Thyroid gland (tissue), 4 donors: ENCODE results near the gene RANBP10. TPM values are rescaled to one million over a fixed set of nuclear protein-coding genes. Genes with fewer than 3 reads are reported as not detected.

Source experiments
- DNase-seq, 2 donors: peaks; one replicate each; pipeline ENCODE4 v3.0.0-alpha.2; 2019
- H3K27ac ChIP-seq, 3 donors: fragments of 200-600 bp; sonication (generic); 1 replicate in 2 of 3; 2 replicates in 1 of 3; pipeline ENCODE4 v1.5.1; 2016 to 2019; ENCODE audit warnings: mild to moderate bottlenecking in 1 of 3, moderate library complexity in 1 of 3
- H3K27me3 ChIP-seq: fragments of 200-600 bp; sonication (generic); one replicate; pipeline ENCODE4 v1.5.1; 2019
- H3K36me3 ChIP-seq, 2 donors: fragments of 200-600 bp; sonication (generic); one replicate each; pipeline ENCODE4 v1.5.1; 2016 to 2019
- H3K4me1 ChIP-seq, 2 donors: fragments of 200-600 bp; sonication (generic); one replicate each; pipeline ENCODE4 v1.5.1; 2017 to 2019
- H3K4me3 ChIP-seq, 3 donors: fragments of 200-600 bp; sonication (generic); replicated peaks in 1 of 3; 1 replicate in 2 of 3; 2 replicates in 1 of 3; pipeline ENCODE4 v1.5.1; 2016; ENCODE audit warnings: mild to moderate bottlenecking in 1 of 3
- H3K9me3 ChIP-seq: fragments of 200-600 bp; sonication (generic); one replicate; pipeline ENCODE4 v1.5.1; 2017
- CTCF ChIP-seq, 6 experiments: fragments of 200-600 bp in 3 of 6; fragments of 450-650 bp in 3 of 6; sonication (generic) in 3 of 6; IDR thresholded peaks; one replicate each; pipeline ENCODE4 v1.5.1; 2016 to 2019; ENCODE audit warnings: antibody characterized with exemption in 6 of 6, mild to moderate bottlenecking in 2 of 6, inconsistent platforms in 1 of 6, moderate library complexity in 1 of 6
- POLR2A ChIP-seq, 2 donors: fragments of 450-650 bp; IDR thresholded peaks; one replicate each; pipeline ENCODE4 v1.6.1; 2017; ENCODE audit warnings: antibody characterized with exemption in 2 of 2, mild to moderate bottlenecking in 2 of 2, moderate library complexity in 1 of 2
- WGBS, 2 donors: methylation state at CpG; one replicate each; pipeline ENCODE4 v1.1.5; 2017; 5-methylcytosine and 5-hydroxymethylcytosine counted together
- intact Hi-C: fragments of 100-400 bp; cut with DNase I; formaldehyde crosslinking; loops from one replicate; pipeline ENCODE4 v1.15.1; 2023
- total RNA-seq, 4 donors: library from RNA; depleted of rRNA; stranded (reverse); fragments of >200 nt; gene quantifications; one replicate each; pipeline ENCODE4 v1.2.3, GENCODE V29; 2016

Gene RANBP10
- total RNA-seq, 4 donors from 2014 or later, result 9.2 to 13.0 (median 11.0) TPM

GRCh38 chr16:67820608-67821259 is 14.4 kb upstream of the RANBP10 start:
- intact Hi-C loops, result no loop called here
- H3K4me1 ChIP-seq, result no peaks in the 10 kb centered on the region
- no peaks in the 10 kb centered on the region for H3K36me3 ChIP-seq
- H3K9me3 ChIP-seq, result no peaks in the 10 kb centered on the region
- DNase-seq, result no peak
- H3K4me3 ChIP-seq, result no peak overlapping the region
- H3K27me3 ChIP-seq, result no peaks in the 10 kb centered on the region
- WGBS, 2 donors, result 95 to 96% methylated on average over 8 to 10 of the region's 11 CpGs
- no peak for TF ChIP-seq POLR2A (IDR thresholded peaks at IDR 0.05)
- no peak for TF ChIP-seq CTCF (IDR thresholded peaks at IDR 0.05)
- H3K27ac ChIP-seq, result no peak overlapping the region

- no peak for DNase-seq
- Histone ChIP-seq H3K4me1 (no peaks in the 10 kb centered on the region), H3K27ac (no peak overlapping the region), H3K4me3 (no peak overlapping the region), H3K36me3 (no peaks in the 10 kb centered on the region), H3K9me3 (no peaks in the 10 kb centered on the region), H3K27me3 (no peaks in the 10 kb centered on the region)
- intact Hi-C loops, result no loop called here
- TF ChIP-seq POLR2A (IDR thresholded peaks at IDR 0.05) (no peak), CTCF (IDR thresholded peaks at IDR 0.05) (no peak)
- 84 to 96% methylated on average over 8 of the region's 8 CpGs for WGBS, 2 donors
Measured at GRCh38 chr16:67814567-67814966, 8.2 kb upstream of the RANBP10 start.

DNA sequence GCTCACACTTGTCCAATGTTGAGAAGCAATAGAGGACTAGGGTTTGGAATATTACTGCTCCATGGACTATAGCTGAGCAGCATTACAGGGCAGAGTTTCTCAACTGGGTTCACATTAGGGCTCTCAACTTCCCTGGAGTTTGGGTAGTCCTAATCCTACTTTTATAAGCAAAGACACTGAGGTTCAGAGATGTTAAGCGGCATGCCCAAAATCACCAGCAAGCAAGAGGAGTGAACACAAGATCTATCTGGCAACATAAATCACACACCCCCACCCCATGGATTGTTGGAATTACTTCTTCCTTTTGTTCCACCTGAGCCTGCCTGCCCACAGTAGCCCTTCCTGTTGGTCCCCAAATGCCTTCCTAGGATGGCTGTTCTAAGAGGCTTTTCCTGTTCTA is 5.5 kb upstream of the RANBP10 start:
- no peak overlapping the region for H3K27ac ChIP-seq
- intact Hi-C loops, result no loop called here
- peaks cover 4 to 5% of the 10 kb centered on the region in 2 donors for H3K4me1 ChIP-seq
- DNase-seq, result no peak
- TF ChIP-seq CTCF (IDR thresholded peaks at IDR 0.05) (no peak), POLR2A (IDR thresholded peaks at IDR 0.05) (no peak)
- no peaks in the 10 kb centered on the region for H3K9me3 ChIP-seq
- no peaks in the 10 kb centered on the region for H3K27me3 ChIP-seq
- WGBS, 2 donors, result 100% methylated on average over 1 of the region's 1 CpG
- H3K4me3 ChIP-seq, result no peak overlapping the region
- H3K36me3 ChIP-seq, result no peaks in the 10 kb centered on the region

DNA sequence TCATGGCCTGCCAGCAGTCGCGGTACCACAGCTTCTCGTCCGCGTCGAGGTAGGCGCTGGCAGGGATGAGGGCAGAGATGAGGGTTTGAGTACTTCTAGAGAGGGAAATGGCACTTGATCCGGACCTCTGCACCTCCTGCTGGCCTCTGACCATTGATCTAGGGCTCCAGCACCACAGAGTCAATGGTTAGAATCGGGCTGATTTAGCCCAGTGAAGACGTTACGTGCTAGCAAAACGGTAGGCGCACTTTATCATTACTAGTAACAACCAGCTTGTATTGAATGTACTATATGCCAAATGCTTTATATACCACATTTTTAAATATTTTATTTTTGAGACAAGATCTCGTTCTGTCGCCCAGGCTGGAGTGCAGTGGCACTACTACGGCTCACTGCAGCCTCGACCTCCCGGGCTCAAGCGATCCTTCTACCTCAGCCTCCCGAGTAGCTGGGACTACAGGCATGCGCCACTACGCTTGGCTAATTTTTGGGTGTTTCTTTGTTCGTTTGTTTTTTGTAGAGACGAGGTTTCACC is 855 bp upstream of the RANBP10 start:
- Histone ChIP-seq H3K9me3 (no peaks in the 10 kb centered on the region), H3K36me3 (no peaks in the 10 kb centered on the region), H3K4me1 (peaks cover 17% of the 10 kb centered on the region in 2 donors), H3K27ac (peak overlapping the region in 2 of 3 donors; percentile 56 to 58), H3K27me3 (no peaks in the 10 kb centered on the region), H3K4me3 (peak overlapping the region; percentile 9 to 64 (median 20))
- WGBS, 2 donors, result 32 to 37% methylated on average over 17 to 24 of the region's 24 CpGs
- no peak for DNase-seq
- intact Hi-C loops, result loop anchor here (5.0 kb wide), 1 partner anchor 35 kb away; the partner anchor contains the start of gene THAP11
- TF ChIP-seq CTCF (IDR thresholded peaks at IDR 0.05) (peak in 1 of 6 experiments; percentile 18), POLR2A (IDR thresholded peaks at IDR 0.05) (no peak)

DNA sequence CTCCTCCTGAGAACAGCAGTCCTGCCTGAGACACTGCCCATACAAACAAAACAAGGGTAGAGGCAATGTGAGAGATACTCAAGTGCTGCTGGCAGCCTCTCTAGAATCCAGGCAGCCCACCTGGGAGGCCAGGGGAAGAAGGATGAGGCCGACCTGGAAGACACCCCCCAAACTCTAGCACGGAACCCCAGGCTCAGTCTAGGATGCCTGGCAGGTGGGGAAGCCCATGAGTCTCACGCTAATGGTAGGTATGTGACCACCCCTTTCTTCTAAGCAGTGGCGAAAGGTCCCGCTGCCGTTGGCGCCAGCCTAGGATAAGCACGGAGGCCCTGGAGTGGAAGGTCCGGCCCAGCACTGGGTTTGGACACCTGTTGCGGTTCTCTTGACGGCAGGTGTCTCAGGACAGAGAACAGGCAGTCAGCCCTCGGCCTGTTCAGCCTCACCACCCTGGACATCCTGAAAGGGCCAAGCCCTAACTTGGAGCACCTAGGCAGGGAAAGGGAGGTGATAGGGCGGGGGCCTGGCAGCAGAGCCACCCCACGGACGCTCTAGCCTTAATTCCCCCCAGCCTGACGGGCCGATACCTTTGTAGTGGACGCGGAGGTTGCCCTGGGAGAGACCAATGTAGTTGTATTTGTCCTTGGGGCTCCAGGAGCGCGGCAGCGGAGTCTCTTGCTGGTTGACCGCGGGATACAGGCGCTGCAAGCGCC is 487 bp downstream of the RANBP10 start:
- 0 to 2% methylated on average over 8 to 26 of the region's 26 CpGs for WGBS, 2 donors
- peak overlapping the region; percentile 31 to 76 (median 58) for H3K27ac ChIP-seq
- H3K4me3 ChIP-seq, result peak overlapping the region; percentile 21 to 77 (median 64)
- intact Hi-C loops, result loop anchor here (5.0 kb wide), 1 partner anchor 36 kb away; the partner anchor contains the start of gene THAP11
- H3K36me3 ChIP-seq, result no peaks in the 10 kb centered on the region
- TF ChIP-seq POLR2A (IDR thresholded peaks at IDR 0.05) (no peak), CTCF (IDR thresholded peaks at IDR 0.05) (no peak)
- H3K27me3 ChIP-seq, result no peaks in the 10 kb centered on the region
- H3K9me3 ChIP-seq, result no peaks in the 10 kb centered on the region
- H3K4me1 ChIP-seq, result peaks cover 17 to 21% of the 10 kb centered on the region in 2 donors
- peak; percentile 35 to 46 for DNase-seq
